ENCODE results near the gene PITPNM3. TPM values are rescaled to one million over a fixed set of nuclear protein-coding genes. Genes with fewer than 3 reads are reported as not detected.

PITPNM3 gene
- total RNA-seq, 1 donor from 2014 or later: 15.6 TPM

- ATAC-seq (peak; percentile 96), DNase-seq (peak; percentile 75)
- Histone ChIP-seq H3K36me3 (no peaks in the 10 kb centered on the region), H3K27me3 (peaks cover 25% of the 10 kb centered on the region), H3K9me3 (no peaks in the 10 kb centered on the region), H3K4me1 (no peaks in the 10 kb centered on the region), H3K4me3 (no peak overlapping the region), H3K27ac (no peak overlapping the region)
- TF ChIP-seq CTCF (IDR thresholded peaks at IDR 0.05): peak; percentile 86
- intact Hi-C loops (cut with DNase I): no loop called here
Observed at GRCh38 chr17:6435968-6436367, 120.4 kb downstream of the PITPNM3 start.

GRCh38 chr17:6435051-6435450 is 121.3 kb downstream of the PITPNM3 start, which contains the start of gene AIPL1:
Gene AIPL1, minus strand, starts transcription at chr17:6435121. Its CDS starts 17 bp downstream, at chr17:6435104.
- Histone ChIP-seq H3K36me3 (no peaks in the 10 kb centered on the region), H3K4me1 (no peaks in the 10 kb centered on the region), H3K27ac (no peak within 1 kb of the TSS), H3K9me3 (no peaks in the 10 kb centered on the region), H3K27me3 (peaks cover 20% of the 10 kb centered on the region), H3K4me3 (no peak within 1 kb of the TSS)
- ATAC-seq (no peak), DNase-seq (no peak)
- intact Hi-C loops (cut with DNase I): no loop called here
- no peak for TF ChIP-seq CTCF (IDR thresholded peaks at IDR 0.05)

- intact Hi-C loops (cut with DNase I): loop anchor here (5.0 kb wide), 1 partner anchor 843 kb away; no protein-coding TSS in a partner anchor
- no peaks in the 10 kb centered on the region for H3K27me3 ChIP-seq
Observed at GRCh38 chr17:6430769-6431168, 125.6 kb downstream of the PITPNM3 start.

GRCh38 chr17:6429266-6429665 is 127.1 kb downstream of the PITPNM3 start:
- DNase-seq: no peak
- H3K4me3 ChIP-seq: no peak overlapping the region
- H3K36me3 ChIP-seq: no peaks in the 10 kb centered on the region
- H3K27ac ChIP-seq: no peak overlapping the region
- no peaks in the 10 kb centered on the region for H3K27me3 ChIP-seq
- H3K4me1 ChIP-seq: no peaks in the 10 kb centered on the region
- no peak for TF ChIP-seq CTCF (IDR thresholded peaks at IDR 0.05)
- intact Hi-C loops (cut with DNase I): no loop called here
- no peak for ATAC-seq
- H3K9me3 ChIP-seq: no peaks in the 10 kb centered on the region

More at GRCh38 chr17:6430769-6431168, 125.6 kb downstream of the PITPNM3 start:
- no peak overlapping the region for H3K27ac ChIP-seq
- no peak for ATAC-seq
- no peaks in the 10 kb centered on the region for H3K36me3 ChIP-seq
- no peak for DNase-seq
- H3K9me3 ChIP-seq: no peaks in the 10 kb centered on the region
- H3K4me3 ChIP-seq: no peak overlapping the region
- no peaks in the 10 kb centered on the region for H3K4me1 ChIP-seq
- peak; percentile 19 for TF ChIP-seq CTCF (IDR thresholded peaks at IDR 0.05)

GRCh38 chr17:6428207-6428965 is 128.0 kb downstream of the PITPNM3 start:
- no peak for TF ChIP-seq CTCF (IDR thresholded peaks at IDR 0.05)
- Histone ChIP-seq H3K27me3 (no peaks in the 10 kb centered on the region), H3K9me3 (no peaks in the 10 kb centered on the region), H3K27ac (no peak overlapping the region), H3K36me3 (no peaks in the 10 kb centered on the region), H3K4me3 (no peak overlapping the region), H3K4me1 (no peaks in the 10 kb centered on the region)
- ATAC-seq: no peak
- intact Hi-C loops (cut with DNase I): no loop called here
- no peak for DNase-seq

Measured in upper lobe of right lung (tissue), 1 donor.